ENCODE results near the gene SYF2.
"Not testable (repeated sequence)": the region's sequence is repeated elsewhere in the genome, so short reads cannot be mapped to it uniquely, and the experiment has no call there.

DNA sequence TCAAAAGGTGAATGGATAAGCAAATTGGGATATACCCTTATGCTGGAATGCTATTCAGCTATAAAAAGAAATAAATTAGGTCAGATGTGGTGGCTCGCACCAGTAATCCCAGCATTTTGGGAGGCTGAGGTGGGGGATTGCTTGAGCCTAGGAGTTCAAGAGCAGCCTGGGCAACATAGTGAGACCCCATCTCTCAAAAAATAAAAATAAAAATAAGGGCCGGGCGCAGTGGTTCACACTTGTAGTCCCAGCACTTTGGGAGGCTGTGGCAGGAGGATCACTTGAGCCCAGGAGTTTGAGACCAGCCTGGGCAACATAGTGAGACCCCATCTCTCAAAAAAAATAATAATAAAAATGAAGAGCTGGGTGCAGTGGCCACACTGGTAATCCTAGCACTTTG, 44.4 kb downstream of the SYF2 start:
- TF ChIP-seq CTCF, POLR2A (IDR thresholded peaks at IDR 0.05): not testable (repeated sequence)
